ENCODE results near the gene PPFIA1. TPM values are rescaled to one million over a fixed set of nuclear protein-coding genes. Genes with fewer than 3 reads are reported as not detected.

Gene PPFIA1
- total RNA-seq, 2 donors from 2014 or later = 105 to 118 TPM

DNA sequence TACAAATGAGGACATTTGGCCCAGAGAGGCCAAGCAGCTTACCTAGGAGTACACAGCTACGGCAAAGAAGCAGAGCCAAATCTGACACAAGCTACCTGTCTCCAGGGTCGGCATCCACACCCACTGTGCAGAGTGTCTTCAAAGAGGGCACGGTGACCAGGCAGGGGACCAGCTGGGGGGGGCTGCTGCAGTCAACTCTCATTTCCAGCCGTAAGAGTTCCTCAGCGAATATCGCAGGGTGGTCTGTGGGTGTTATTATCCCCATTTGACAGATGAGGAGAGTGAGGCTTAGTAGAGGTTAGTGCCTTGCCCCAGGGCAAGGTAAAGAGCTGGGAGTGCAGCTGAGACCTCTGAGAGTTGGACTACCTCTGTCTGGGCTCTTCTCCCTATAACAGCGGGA lies 7.1 kb upstream of the PPFIA1 start:
- DNase-seq = no peak
- Histone ChIP-seq H3K27ac (ENCODE audit: low read depth, low read length) (no peak overlapping the region), H3K36me3 (ENCODE audit: control insufficient read depth, insufficient read depth, low read length) (no peaks in the 10 kb centered on the region), H3K27me3 (ENCODE audit: control insufficient read depth, insufficient read depth, low read length, poor library complexity, severe bottlenecking) (no peaks in the 10 kb centered on the region), H3K4me3 (ENCODE audit: low read length) (no peak overlapping the region), H3K9me3 (ENCODE audit: control insufficient read depth, low read length) (no peaks in the 10 kb centered on the region), H3K9ac (ENCODE audit: extremely low read depth, low read length, poor library complexity, severe bottlenecking) (no peak overlapping the region), H3K4me1 (ENCODE audit: control insufficient read depth, insufficient read depth, low read length) (no peaks in the 10 kb centered on the region)
- TF ChIP-seq, protein P1, sequence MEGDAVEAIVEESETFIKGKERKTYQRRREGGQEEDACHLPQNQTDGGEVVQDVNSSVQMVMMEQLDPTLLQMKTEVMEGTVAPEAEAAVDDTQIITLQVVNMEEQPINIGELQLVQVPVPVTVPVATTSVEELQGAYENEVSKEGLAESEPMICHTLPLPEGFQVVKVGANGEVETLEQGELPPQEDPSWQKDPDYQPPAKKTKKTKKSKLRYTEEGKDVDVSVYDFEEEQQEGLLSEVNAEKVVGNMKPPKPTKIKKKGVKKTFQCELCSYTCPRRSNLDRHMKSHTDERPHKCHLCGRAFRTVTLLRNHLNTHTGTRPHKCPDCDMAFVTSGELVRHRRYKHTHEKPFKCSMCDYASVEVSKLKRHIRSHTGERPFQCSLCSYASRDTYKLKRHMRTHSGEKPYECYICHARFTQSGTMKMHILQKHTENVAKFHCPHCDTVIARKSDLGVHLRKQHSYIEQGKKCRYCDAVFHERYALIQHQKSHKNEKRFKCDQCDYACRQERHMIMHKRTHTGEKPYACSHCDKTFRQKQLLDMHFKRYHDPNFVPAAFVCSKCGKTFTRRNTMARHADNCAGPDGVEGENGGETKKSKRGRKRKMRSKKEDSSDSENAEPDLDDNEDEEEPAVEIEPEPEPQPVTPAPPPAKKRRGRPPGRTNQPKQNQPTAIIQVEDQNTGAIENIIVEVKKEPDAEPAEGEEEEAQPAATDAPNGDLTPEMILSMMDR (conservative IDR thresholded peaks at IDR 0.05) = no peak
- 96 to 100% methylated on average over 1 to 6 of the region's 7 CpGs for WGBS, 2 experiments (ENCODE audit: insufficient coverage in 1 of 2, insufficient read length in 1 of 2)
- Mint-ChIP-seq H3K4me1 (peaks cover 2% of the 10 kb centered on the region), H3K9me3 (no peaks in the 10 kb centered on the region), H3K4me3 (no peak overlapping the region), H3K27ac (no peak overlapping the region), H3K36me3 (ENCODE audit: low read depth) (no peaks in the 10 kb centered on the region), H3K27me3 (ENCODE audit: insufficient read depth) (no peaks in the 10 kb centered on the region)

DNA sequence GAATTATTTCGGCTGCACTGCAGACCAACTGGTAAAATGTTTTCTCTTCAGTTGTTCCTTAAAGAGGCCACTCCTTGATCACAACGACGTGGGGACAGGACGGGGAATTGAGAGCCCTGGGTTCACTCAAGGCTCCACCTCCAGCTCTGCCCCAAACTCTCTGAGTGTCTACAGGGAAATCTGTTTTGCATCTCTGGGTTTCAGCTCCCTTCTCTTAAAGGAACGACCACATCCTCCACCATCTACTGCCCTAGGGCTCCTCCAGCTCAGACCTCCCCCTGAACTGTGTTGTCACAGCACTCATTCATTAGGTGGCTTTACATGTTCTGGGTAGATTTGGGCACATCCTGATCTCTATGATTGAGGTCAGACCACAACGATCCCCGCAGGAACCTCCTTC lies 5.1 kb upstream of the PPFIA1 start:
- H3K9ac ChIP-seq (ENCODE audit: extremely low read depth, low read length, poor library complexity, severe bottlenecking) = no peak overlapping the region
- no peaks in the 10 kb centered on the region for H3K9me3 Mint-ChIP-seq
- no peak overlapping the region for H3K27ac ChIP-seq (ENCODE audit: low read depth, low read length)
- H3K9me3 ChIP-seq (ENCODE audit: control insufficient read depth, low read length) = no peaks in the 10 kb centered on the region
- H3K36me3 Mint-ChIP-seq (ENCODE audit: low read depth) = no peaks in the 10 kb centered on the region
- no peaks in the 10 kb centered on the region for H3K4me1 ChIP-seq (ENCODE audit: control insufficient read depth, insufficient read depth, low read length)
- no peak overlapping the region for H3K4me3 ChIP-seq (ENCODE audit: low read length)
- H3K27ac Mint-ChIP-seq = no peak overlapping the region
- DNase-seq = no peak
- no peaks in the 10 kb centered on the region for H3K27me3 ChIP-seq (ENCODE audit: control insufficient read depth, insufficient read depth, low read length, poor library complexity, severe bottlenecking)
- no peak overlapping the region for H3K4me3 Mint-ChIP-seq
- WGBS, 2 experiments (ENCODE audit: insufficient coverage in 1 of 2, insufficient read length in 1 of 2) = 62 to 81% methylated on average over 4 to 7 of the region's 7 CpGs
- no peaks in the 10 kb centered on the region for H3K36me3 ChIP-seq (ENCODE audit: control insufficient read depth, insufficient read depth, low read length)
- peaks cover 12% of the 10 kb centered on the region for H3K4me1 Mint-ChIP-seq
- TF ChIP-seq, protein P1 (conservative IDR thresholded peaks at IDR 0.05) = no peak
- H3K27me3 Mint-ChIP-seq (ENCODE audit: insufficient read depth) = no peaks in the 10 kb centered on the region

DNA sequence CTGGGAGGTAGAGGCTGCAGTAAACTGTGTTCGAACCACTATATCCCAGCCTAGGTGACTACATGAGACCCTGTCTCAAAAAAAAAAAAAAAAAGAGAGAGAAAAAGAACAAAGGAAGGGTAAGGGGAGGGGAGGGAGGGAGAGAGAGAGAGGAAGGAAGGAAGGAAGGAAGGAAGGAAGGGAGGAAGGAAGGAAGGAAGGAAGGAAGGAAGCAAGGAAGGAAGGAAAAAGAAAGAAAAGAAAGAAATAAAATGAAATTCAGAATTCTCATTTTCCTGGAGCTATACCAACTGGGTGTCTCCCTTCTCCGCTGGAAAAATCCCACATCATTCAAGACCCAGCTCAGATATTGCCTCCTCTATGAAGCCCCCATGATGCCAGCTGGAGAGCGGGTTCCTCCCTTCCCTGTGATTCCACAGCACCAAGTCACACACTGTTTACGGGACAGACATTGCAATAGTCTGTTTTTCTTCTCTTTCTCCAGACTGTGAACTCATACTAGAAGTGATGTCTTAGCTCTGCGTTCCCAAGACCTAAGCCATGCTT lies 3.0 kb upstream of the PPFIA1 start:
- no peak overlapping the region for H3K9ac ChIP-seq (ENCODE audit: extremely low read depth, low read length, poor library complexity, severe bottlenecking)
- TF ChIP-seq, protein P1 (conservative IDR thresholded peaks at IDR 0.05) = no peak
- H3K27ac ChIP-seq (ENCODE audit: low read depth, low read length) = no peak overlapping the region
- H3K36me3 ChIP-seq (ENCODE audit: control insufficient read depth, insufficient read depth, low read length) = peaks cover 7% of the 10 kb centered on the region
- H3K9me3 ChIP-seq (ENCODE audit: control insufficient read depth, low read length) = no peaks in the 10 kb centered on the region
- no peak for DNase-seq
- 94 to 100% methylated on average over 4 of the region's 5 CpGs for WGBS, 2 experiments (ENCODE audit: insufficient coverage in 1 of 2, insufficient read length in 1 of 2)
- no peaks in the 10 kb centered on the region for H3K27me3 Mint-ChIP-seq (ENCODE audit: insufficient read depth)
- no peak overlapping the region for H3K27ac Mint-ChIP-seq
- H3K9me3 Mint-ChIP-seq = no peaks in the 10 kb centered on the region
- H3K27me3 ChIP-seq (ENCODE audit: control insufficient read depth, insufficient read depth, low read length, poor library complexity, severe bottlenecking) = no peaks in the 10 kb centered on the region
- no peak overlapping the region for H3K4me3 Mint-ChIP-seq
- H3K4me1 Mint-ChIP-seq = peaks cover 18% of the 10 kb centered on the region
- peaks cover 7% of the 10 kb centered on the region for H3K36me3 Mint-ChIP-seq (ENCODE audit: low read depth)
- H3K4me1 ChIP-seq (ENCODE audit: control insufficient read depth, insufficient read depth, low read length) = no peaks in the 10 kb centered on the region
- no peak overlapping the region for H3K4me3 ChIP-seq (ENCODE audit: low read length)
